WERI-Rb-1 (cell line): ENCODE data around the gene TAF1B.

ENCODE experiments used
- DNase-seq: peaks from one replicate; pipeline ENCODE4 v3.0.0-alpha.2; 2020
- H3K27ac ChIP-seq: fragments of 250-450 bp; sonication (Bioruptor Pico); 2 replicates; pipeline ENCODE4 v1.5.1; 2020; ENCODE audit warnings: mild to moderate bottlenecking, moderate library complexity
- H3K27me3 ChIP-seq: fragments of 250-450 bp; sonication (Bioruptor Pico); 2 replicates; pipeline ENCODE4 v1.5.1; 2021; ENCODE audit warnings: mild to moderate bottlenecking, low read depth, moderate library complexity; ENCODE audit not compliant: insufficient read depth, severe bottlenecking
- H3K36me3 ChIP-seq: fragments of 250-450 bp; sonication (Bioruptor Pico); 2 replicates; pipeline ENCODE4 v1.5.1; 2020; ENCODE audit warnings: mild to moderate bottlenecking, moderate library complexity
- H3K4me3 ChIP-seq: 2 replicates; pipeline ENCODE4 v1.5.1; 2011; ENCODE audit warnings: low read depth, mild to moderate bottlenecking, control low read depth, low read length
- H3K9me3 ChIP-seq: fragments of 250-450 bp; sonication (Bioruptor Pico); 2 replicates; pipeline ENCODE4 v1.5.1; 2021; ENCODE audit warnings: mild to moderate bottlenecking, moderate library complexity; ENCODE audit not compliant: severe bottlenecking
- CTCF ChIP-seq: IDR thresholded peaks from 2 replicates; pipeline ENCODE4 v1.5.1; 2011; ENCODE audit warnings: low read depth, mild to moderate bottlenecking, control low read depth, inconsistent platforms, low read length

The TAF1B gene

GRCh38 chr2:9970200-9971044, 127.1 kb downstream of the TAF1B start:
- peak overlapping the region; percentile 20 for H3K4me3 ChIP-seq
- peak; percentile 69 for DNase-seq
- peaks cover 55% of the 10 kb centered on the region for H3K36me3 ChIP-seq
- H3K27ac ChIP-seq, result peak overlapping the region; percentile 70
- TF ChIP-seq CTCF, result no peak
- no peaks in the 10 kb centered on the region for H3K27me3 ChIP-seq
- H3K9me3 ChIP-seq, result no peaks in the 10 kb centered on the region

- peaks cover 53% of the 10 kb centered on the region for H3K36me3 ChIP-seq
- no peaks in the 10 kb centered on the region for H3K9me3 ChIP-seq
- H3K4me3 ChIP-seq, result no peak overlapping the region
- no peak for TF ChIP-seq CTCF
- no peak for DNase-seq
- peak overlapping the region; percentile 23 for H3K27ac ChIP-seq
- H3K27me3 ChIP-seq, result no peaks in the 10 kb centered on the region
Measured at GRCh38 chr2:9971105-9971818, 128.0 kb downstream of the TAF1B start.

- peaks cover 47% of the 10 kb centered on the region for H3K36me3 ChIP-seq
- no peak for TF ChIP-seq CTCF
Measured at GRCh38 chr2:9971890-9972289, 128.6 kb downstream of the TAF1B start.

GRCh38 chr2:9972621-9973479, 129.6 kb downstream of the TAF1B start:
- Histone ChIP-seq H3K27ac (no peak overlapping the region), H3K27me3 (no peaks in the 10 kb centered on the region), H3K4me3 (no peak overlapping the region), H3K36me3 (peaks cover 46% of the 10 kb centered on the region), H3K9me3 (no peaks in the 10 kb centered on the region)
- TF ChIP-seq CTCF, result no peak
- no peak for DNase-seq

More at GRCh38 chr2:9971890-9972289, 128.6 kb downstream of the TAF1B start:
- no peak overlapping the region for H3K4me3 ChIP-seq
- H3K9me3 ChIP-seq, result no peaks in the 10 kb centered on the region
- no peaks in the 10 kb centered on the region for H3K27me3 ChIP-seq
- no peak overlapping the region for H3K27ac ChIP-seq
- no peak for DNase-seq

- H3K9me3 ChIP-seq, result no peaks in the 10 kb centered on the region
- TF ChIP-seq CTCF, result no peak
- H3K27ac ChIP-seq, result no peak overlapping the region
- no peak for DNase-seq
- H3K4me3 ChIP-seq, result no peak overlapping the region
- peaks cover 44% of the 10 kb centered on the region for H3K36me3 ChIP-seq
- no peaks in the 10 kb centered on the region for H3K27me3 ChIP-seq
Measured at GRCh38 chr2:9973690-9974089, 130.4 kb downstream of the TAF1B start.
